Activated naive CD8-positive, alpha-beta T cell treated with anti-CD3 and anti-CD28 coated beads, Interleukin-2, amount 50 U/mL, for 16 hours (primary cell): ENCODE measurements around the gene HEMK1.

ENCODE experiments used
- DNase-seq: peaks from one replicate; pipeline ENCODE4 v3.0.0-alpha.2; 2020; ENCODE audit warnings: low read depth, low spot score

Gene HEMK1, protein sequence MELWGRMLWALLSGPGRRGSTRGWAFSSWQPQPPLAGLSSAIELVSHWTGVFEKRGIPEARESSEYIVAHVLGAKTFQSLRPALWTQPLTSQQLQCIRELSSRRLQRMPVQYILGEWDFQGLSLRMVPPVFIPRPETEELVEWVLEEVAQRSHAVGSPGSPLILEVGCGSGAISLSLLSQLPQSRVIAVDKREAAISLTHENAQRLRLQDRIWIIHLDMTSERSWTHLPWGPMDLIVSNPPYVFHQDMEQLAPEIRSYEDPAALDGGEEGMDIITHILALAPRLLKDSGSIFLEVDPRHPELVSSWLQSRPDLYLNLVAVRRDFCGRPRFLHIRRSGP

DNA sequence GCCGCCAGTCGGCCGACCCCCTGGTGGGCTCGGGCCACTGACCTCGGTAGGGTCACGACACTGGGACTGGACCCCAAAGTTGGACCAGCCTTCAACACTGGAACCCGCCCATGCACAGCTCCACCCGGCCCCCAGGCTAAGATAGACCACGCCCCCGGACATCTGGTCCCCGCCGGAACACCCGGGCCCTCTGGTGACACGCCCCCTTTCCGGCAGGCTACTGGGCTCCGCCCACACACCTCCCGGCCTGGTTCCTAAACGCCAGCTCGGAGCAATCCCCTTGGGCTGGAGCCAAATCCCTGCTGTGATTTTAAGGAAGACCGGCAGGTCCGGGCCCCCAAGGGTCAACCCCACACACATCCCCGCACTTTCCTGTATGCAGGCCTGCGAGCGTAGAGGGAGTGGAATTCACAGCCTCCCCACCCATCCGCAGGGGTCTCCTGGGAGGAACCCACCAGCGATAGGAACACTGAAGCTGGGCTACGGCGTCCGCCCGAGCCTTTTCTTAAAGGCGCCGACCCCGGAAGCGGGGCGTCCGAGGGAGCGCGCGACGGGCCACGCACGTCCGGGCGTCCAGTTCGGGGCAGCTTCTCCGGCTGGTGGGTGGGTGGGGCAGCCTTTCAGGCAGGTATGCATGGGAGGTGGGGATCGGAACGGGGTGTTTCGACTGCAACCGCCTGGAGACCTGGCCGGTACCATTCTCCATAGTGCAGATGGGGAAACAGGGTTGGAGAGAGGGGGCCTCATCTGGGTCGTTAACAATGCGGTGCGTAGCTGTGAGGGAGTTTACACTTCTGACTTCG, at the start of gene HEMK1:
Gene HEMK1, plus strand, starts transcription at position 576 of the 803 bp plus-strand sequence. CDS start 1,583 bp downstream, outside the sequence.
- peak; percentile 91 for DNase-seq

GRCh38 chr3:50520849-50521248, 48.5 kb upstream of the HEMK1 start:
- no peak for DNase-seq

DNA sequence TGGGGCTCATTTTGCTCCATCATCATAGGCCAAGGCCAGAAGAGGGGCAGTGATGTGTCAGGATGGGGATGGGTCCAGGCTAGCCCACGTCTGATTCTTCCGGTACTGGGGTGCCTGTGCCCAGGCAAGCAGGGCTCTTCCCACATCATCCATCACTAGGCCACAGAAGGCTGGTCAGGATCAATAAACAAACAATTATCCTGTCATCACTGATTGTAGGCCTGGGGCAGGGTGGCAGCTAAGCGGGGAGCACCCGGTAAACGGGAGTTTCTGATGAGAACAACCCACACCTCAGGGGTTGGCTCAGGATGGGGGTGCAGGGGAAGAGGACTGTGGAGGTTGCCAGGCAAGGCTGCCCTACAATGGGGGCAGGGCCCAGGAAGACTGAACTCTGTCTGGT, 47.8 kb upstream of the HEMK1 start:
- DNase-seq: no peak

DNA sequence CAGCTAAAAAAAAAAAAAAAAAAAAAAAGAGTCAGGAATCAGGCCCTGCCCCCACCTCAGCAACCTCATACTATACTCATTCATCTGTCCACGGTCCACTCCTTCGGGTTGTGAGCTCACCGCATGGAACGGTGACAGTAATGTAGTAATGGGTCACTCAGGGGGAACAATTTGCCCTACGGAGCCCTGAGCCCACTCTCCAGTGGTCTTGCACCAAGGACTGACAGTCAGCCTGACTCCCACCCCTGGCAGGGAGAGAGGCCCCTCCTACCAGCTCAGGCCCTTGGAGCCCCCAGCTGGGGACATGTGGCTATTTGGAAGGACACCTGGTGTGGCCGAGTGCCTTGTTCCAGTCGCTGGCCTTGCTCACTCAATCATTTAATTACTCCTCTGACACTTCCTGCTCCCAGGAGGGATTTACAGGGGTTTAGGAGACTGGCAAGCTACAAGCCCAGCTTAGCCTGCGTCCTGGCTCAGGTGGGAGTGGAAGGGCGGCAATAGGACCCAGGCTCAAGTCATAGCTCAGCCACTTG, 46.0 kb upstream of the HEMK1 start:
- no peak for DNase-seq

- no peak for DNase-seq
Measured at GRCh38 chr3:50524746-50525145, 44.6 kb upstream of the HEMK1 start.

DNA sequence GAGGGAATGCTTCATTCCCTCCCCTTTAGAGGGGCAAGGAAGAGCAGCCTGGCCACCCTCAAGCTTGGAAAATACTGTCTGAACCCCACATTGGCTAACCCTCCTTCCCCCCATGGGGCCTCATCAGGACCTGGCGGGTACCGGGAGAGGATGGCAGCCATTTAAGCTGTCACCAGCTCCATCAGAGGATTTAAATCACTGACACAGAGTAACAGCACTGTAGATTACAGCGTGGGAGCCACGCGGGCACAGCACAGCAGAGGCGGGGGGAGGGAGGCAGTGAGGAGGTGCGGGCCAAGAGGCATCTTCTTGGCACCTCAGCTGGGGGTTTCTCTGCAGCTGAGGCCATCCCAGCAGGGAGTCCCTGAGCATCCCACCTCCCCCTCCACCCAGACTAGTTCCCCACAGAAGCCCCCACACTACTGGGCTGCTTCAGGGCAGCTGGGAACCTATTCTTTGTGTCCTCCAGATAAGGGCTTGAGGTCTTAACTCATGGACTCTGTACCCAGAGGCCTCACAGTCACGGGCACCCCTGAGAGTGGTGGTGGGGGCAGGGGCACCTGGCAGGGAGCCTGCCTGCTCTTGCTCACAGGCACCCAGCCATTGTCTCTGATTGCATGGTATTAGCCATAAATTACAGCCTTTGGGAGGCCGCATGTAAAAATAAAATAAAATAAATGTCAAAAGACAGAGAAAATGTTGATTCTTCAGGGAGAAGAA, 44.0 kb upstream of the HEMK1 start:
- DNase-seq: no peak

DNA sequence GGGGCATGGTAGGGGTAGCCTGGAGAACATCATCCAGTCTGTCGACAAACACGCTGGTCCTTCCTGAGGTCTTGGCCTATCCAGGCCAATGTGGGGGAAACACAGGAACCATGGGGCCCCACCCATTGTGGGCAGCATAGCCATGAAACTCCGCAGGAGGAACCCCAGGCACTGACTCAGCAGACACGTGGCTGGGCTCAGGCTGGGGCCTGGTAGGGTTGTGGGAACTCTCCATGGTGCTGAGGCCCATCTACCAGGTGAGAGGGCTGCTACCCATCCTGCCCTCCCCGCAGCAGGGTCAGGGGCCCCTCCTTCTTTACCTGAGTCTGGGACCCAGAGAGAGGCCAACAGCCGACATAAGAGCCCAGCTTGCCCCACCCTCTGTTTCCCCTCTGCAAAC, 43.3 kb upstream of the HEMK1 start:
- DNase-seq: no peak

DNA sequence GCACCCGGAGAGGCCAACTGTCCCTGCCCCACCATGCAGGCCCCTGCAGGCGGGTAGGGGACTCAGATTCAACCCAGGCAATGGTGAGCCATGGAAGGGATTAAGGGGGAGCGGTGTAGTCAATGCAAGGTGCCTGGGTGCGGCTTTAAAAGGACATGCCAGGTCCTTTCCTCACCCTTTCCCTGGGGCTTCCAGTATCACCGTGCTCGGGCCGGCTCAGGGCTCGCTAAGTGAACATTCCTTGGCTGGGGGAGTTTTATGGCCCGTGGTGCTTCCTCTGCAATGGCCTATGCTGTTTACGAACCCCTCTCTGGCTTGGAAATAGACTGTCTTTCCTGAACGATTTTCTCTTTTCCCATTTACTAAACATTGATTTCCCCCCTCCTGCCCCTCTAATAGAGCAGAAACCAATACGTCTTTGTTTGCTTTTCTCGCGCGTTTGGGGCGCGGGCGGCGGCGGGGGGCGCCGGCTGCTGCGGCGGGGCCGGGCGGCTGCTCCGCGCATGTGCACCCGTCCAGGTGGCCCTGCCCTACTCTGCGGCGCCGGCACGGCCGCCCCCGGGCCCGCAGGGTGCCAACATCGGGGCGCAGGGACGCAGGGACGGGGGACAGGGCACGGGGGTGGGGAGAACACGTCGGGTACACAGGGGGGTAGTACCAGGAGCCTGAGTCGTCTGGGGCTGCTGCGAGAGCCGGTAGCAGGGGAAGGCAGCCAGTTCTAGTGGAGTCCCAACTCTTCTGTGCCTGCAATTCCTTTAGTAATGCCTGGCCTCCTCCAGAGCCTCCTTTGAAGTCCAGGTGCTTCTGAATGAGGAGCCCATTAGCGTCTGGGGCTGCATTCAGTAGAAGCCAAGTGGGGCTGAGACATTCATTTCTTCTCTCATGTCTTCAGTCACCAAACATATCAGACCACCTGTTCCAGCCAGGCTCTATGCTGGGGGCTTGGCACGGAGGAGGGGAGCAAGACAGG, 39.0 kb upstream of the HEMK1 start:
- no peak for DNase-seq

DNA sequence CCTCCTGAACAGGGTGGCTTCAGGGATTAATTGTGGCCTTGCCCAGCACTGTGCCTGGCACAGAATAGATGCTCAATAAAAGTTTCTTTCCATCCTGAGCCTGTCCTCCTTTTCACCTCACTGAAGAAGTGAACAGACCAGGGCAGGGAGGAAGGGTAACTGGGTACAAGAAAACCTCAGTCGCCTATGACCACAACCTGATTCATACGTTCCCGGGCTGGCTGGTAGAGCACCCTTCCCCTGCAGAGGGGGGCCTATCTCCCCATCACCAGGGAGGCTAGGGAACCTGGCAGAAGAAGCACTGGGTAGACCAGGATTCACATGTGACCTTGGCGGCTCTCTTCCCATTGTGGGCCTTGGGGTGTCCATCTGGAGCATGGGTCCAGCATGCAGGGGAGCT, 38.1 kb upstream of the HEMK1 start:
- no peak for DNase-seq

GRCh38 chr3:50532062-50532705, 37.1 kb upstream of the HEMK1 start:
- DNase-seq: no peak

GRCh38 chr3:50533316-50533715, 36.0 kb upstream of the HEMK1 start:
- DNase-seq: no peak

DNA sequence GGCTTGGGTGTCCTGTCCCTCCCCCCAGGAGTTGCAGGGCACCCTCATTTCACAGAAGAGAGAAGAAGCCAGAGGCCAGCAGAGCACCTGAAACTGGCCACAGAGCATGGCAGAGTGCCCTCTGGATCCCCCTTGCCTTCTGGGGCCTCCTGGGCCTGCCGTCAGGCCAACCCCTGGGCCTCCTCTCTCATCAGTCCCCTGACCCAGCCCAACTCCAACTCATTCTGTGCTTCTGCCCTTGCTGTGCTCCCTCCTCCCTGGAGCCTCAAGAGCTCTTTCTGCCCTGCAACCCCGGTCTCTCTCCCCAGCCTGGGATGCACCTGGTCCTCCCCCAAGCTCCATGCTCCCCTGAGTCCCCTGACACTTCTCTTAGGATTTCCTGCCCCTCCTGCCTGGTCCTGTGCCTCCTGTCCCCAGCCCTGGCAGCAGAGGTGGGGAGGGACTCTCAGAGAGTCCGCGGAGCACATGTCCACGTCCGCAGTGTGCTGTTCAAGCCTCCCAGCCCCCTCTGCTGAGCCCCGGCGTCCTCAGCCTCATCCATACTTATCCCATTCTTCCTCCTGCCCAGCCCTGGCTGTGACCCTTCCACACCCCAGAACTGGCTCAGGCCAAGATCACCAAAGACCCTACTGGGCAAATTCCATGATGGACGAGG, 35.4 kb upstream of the HEMK1 start:
- no peak for DNase-seq

GRCh38 chr3:50534681-50535330, 34.5 kb upstream of the HEMK1 start:
- DNase-seq: no peak

DNA sequence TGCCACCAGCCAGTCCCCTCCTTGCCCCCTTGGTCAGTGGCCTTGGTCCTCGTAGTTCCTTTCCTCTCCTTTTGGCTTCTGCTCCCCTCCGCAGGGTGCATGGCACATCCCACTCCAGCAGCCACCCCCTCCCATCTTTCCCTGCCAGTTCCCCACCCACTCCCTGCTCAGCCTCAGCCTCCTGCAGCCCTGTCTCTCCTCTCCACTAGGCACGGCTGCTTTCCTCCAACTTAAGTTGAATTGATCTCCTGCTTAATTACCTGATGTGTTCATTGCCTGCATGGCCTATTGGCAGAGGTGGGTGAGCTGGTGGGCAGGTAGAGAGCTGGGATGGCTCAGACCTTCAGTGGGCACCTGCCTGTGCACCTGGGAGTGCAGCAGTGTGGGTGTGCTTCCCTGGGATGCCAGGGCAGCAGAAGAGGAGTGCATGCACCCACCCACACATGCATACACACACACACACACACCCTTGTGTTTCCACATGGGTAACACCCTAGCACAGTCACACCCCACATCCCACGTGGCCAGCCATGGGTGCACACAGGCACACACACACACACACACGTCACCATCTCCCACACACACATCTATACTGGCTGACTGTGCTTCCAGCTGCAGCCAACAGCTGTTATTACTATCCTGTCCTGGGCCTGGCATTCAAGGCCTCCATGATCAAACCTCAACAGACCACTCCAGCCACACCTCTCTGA, 32.7 kb upstream of the HEMK1 start:
- DNase-seq: no peak

DNA sequence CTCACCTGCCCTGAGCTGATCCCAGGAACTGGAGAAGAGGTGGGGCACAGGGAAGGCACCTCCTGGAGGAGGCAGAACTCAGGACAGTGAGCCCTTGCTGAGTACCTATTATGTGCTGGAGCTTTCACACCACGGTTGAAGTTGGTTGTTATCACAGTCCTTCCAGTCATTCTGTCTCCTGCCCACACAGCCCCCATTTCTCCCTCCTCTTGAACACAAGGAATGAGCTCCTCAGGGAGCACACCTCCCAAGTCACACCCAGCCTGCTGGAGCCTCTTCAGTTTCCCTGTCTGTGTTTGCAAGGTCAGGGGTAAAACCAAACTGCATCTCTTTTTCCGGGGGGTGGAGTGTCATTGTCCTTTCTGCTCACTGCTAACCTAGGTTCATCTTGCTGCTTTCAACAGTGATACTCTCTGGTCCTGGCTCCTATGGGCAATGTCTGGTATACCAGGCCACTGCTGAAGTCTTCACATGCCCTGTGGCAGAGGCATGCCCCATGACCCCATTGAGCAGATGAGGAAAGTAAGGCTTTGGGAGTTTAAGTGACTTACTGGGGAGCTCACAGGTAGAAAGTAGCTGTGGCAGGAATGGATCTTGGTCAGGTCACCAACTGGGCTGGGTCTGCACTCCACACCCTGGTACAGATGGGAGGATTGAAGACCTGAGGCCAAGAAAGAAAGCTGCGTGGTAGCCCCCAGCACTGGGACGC, 31.7 kb upstream of the HEMK1 start:
- no peak for DNase-seq

- DNase-seq: no peak
Measured at GRCh38 chr3:50539356-50540286, 29.7 kb upstream of the HEMK1 start.
